WTC11 (cell line): ENCODE measurements around the gene CACNA2D3. TPM values are rescaled to one million over a fixed set of nuclear protein-coding genes. Genes with fewer than 3 reads are reported as not detected.

Experiments used
- ATAC-seq: fragments of 200-7000 bp; cut with Tn5 transposase; 2 replicates; pipeline ENCODE4 v1.10.0; 2021; ENCODE audit warnings: mild to moderate bottlenecking, moderate library complexity
- CTCF ChIA-PET: fragments of 300-600 bp; sonication (Branson Sonifier 250); formaldehyde crosslinking; loops from one replicate; lab custom pipeline; 2021; ENCODE audit warnings: antibody characterized with exemption; lab: Charles Lee
- POLR2A ChIA-PET: fragments of 350-600 bp; sonication (Branson Sonifier 250); formaldehyde crosslinking; loops from one replicate; lab custom pipeline; 2021; ENCODE audit warnings: antibody characterized with exemption; lab: Charles Lee
- DNase-seq: peaks from one replicate; pipeline ENCODE4 v3.0.0; 2021; ENCODE audit warnings: low spot score
- H3K27ac Mint-ChIP-seq: 2 replicates; pipeline ENCODE4 v1.8.0; 2021; ENCODE audit warnings: mixed read lengths
- H3K27me3 Mint-ChIP-seq: 2 replicates; pipeline ENCODE4 v1.8.0; 2021; ENCODE audit warnings: low read depth, mild to moderate bottlenecking, moderate library complexity, mixed read lengths
- H3K36me3 Mint-ChIP-seq: 2 replicates; pipeline ENCODE4 v1.8.0; 2021; ENCODE audit warnings: mixed read lengths
- H3K4me1 Mint-ChIP-seq: 2 replicates; pipeline ENCODE4 v1.8.0; 2022; ENCODE audit warnings: mixed read lengths
- H3K4me3 Mint-ChIP-seq: 2 replicates; pipeline ENCODE4 v1.8.0; 2021; ENCODE audit warnings: mild to moderate bottlenecking, moderate library complexity, mixed read lengths
- H3K9me3 Mint-ChIP-seq: 2 replicates; pipeline ENCODE4 v1.8.0; 2021; ENCODE audit warnings: mixed read lengths
- ATF1 ChIP-seq: sonication (generic); formaldehyde crosslinking; IDR thresholded peaks from 2 replicates; pipeline ENCODE4 v1.8.1; 2023; ENCODE audit warnings: mild to moderate bottlenecking, moderate library complexity, missing genetic modification reagents
- EMX1 ChIP-seq: fragments of 250-450 bp; sonication (Bioruptor Pico); IDR thresholded peaks from 2 replicates; pipeline ENCODE4 v1.8.0; 2021; ENCODE audit warnings: mild to moderate bottlenecking
- IRF2 ChIP-seq: sonication (generic); formaldehyde crosslinking; IDR thresholded peaks from 2 replicates; pipeline ENCODE4 v1.8.0; 2022; ENCODE audit warnings: low read depth, missing genetic modification reagents, borderline replicate concordance
- JAZF1 ChIP-seq: fragments of 250-450 bp; sonication (Bioruptor Pico); IDR thresholded peaks from 2 replicates; pipeline ENCODE4 v1.9.0; 2021; ENCODE audit warnings: moderate library complexity, mild to moderate bottlenecking, inconsistent platforms
- NR2C2 ChIP-seq: sonication (generic); formaldehyde crosslinking; IDR thresholded peaks from 2 replicates; pipeline ENCODE4 v1.8.0; 2022; ENCODE audit warnings: mild to moderate bottlenecking, missing genetic modification reagents
- NR3C1 ChIP-seq: sonication (generic); formaldehyde crosslinking; conservative IDR thresholded peaks from 2 replicates; pipeline ENCODE4 v1.8.1; 2023; ENCODE audit warnings: low read depth, mild to moderate bottlenecking, missing genetic modification reagents
- PRRX2 ChIP-seq: fragments of 250-450 bp; sonication (Bioruptor Pico); IDR thresholded peaks from 2 replicates; pipeline ENCODE4 v1.8.0; 2021; ENCODE audit warnings: mild to moderate bottlenecking
- RELA ChIP-seq: sonication (generic); formaldehyde crosslinking; IDR thresholded peaks from 2 replicates; pipeline ENCODE4 v1.8.1; 2022; ENCODE audit warnings: missing genetic modification reagents, mild to moderate bottlenecking, borderline replicate concordance
- SMAD4 ChIP-seq: sonication (generic); formaldehyde crosslinking; IDR thresholded peaks from 2 replicates; pipeline ENCODE4 v1.8.0; 2022; ENCODE audit warnings: mild to moderate bottlenecking, missing genetic modification reagents
- STAT6 ChIP-seq: sonication (generic); formaldehyde crosslinking; conservative IDR thresholded peaks from 2 replicates; pipeline ENCODE4 v1.8.1; 2023; ENCODE audit warnings: mild to moderate bottlenecking, low read depth, missing genetic modification reagents, moderate library complexity
- TEAD4 ChIP-seq: sonication (generic); formaldehyde crosslinking; IDR thresholded peaks from 2 replicates; pipeline ENCODE4 v1.8.0; 2022; ENCODE audit warnings: mild to moderate bottlenecking, missing genetic modification reagents
- ZBTB21 ChIP-seq: sonication (generic); formaldehyde crosslinking; IDR thresholded peaks from 2 replicates; pipeline ENCODE4 v1.8.1; 2023; ENCODE audit warnings: mild to moderate bottlenecking, missing genetic modification reagents, borderline replicate concordance
- ZNF121 ChIP-seq: sonication (generic); formaldehyde crosslinking; IDR thresholded peaks from 2 replicates; pipeline ENCODE4 v1.8.0; 2023; ENCODE audit warnings: missing genetic modification reagents
- ZNF138 ChIP-seq: sonication (generic); formaldehyde crosslinking; conservative IDR thresholded peaks from 2 replicates; pipeline ENCODE4 v1.8.1; 2022; ENCODE audit warnings: mild to moderate bottlenecking, moderate library complexity, missing genetic modification reagents
- ZNF219 ChIP-seq: sonication (generic); formaldehyde crosslinking; IDR thresholded peaks from 2 replicates; pipeline ENCODE4 v1.8.0; 2023; ENCODE audit warnings: missing genetic modification reagents, mild to moderate bottlenecking, borderline replicate concordance
- ZNF232 ChIP-seq: sonication (generic); formaldehyde crosslinking; IDR thresholded peaks from 2 replicates; pipeline ENCODE4 v1.8.0; 2022; ENCODE audit warnings: mild to moderate bottlenecking, missing genetic modification reagents
- ZNF263 ChIP-seq: sonication (generic); formaldehyde crosslinking; IDR thresholded peaks from 2 replicates; pipeline ENCODE4 v1.8.1; 2022; ENCODE audit warnings: low read depth, mild to moderate bottlenecking, moderate library complexity, missing genetic modification reagents
- ZNF281 ChIP-seq: sonication (generic); formaldehyde crosslinking; IDR thresholded peaks from 2 replicates; pipeline ENCODE4 v1.8.0; 2023; ENCODE audit warnings: mild to moderate bottlenecking, missing genetic modification reagents
- ZNF423 ChIP-seq: fragments of 250-450 bp; sonication (Bioruptor Pico); IDR thresholded peaks from 2 replicates; pipeline ENCODE4 v2.1.2; 2022; ENCODE audit warnings: mild to moderate bottlenecking, moderate library complexity
- total RNA-seq: library from RNA; stranded (reverse); gene quantifications from 3 replicates; pipeline ENCODE4 v1.2.3, GENCODE V29; 2021
- TF ChIP-seq, protein P1 (sequence below): sonication (generic); formaldehyde crosslinking; IDR thresholded peaks from 2 replicates; pipeline ENCODE4 v1.8.0; 2022; ENCODE audit warnings: mild to moderate bottlenecking, missing genetic modification reagents
- TF ChIP-seq, protein P2 (sequence below): sonication (generic); formaldehyde crosslinking; IDR thresholded peaks from 2 replicates; pipeline ENCODE4 v1.8.0; 2022; ENCODE audit warnings: mild to moderate bottlenecking, missing genetic modification reagents
- TF ChIP-seq, protein P3 (sequence below): sonication (generic); formaldehyde crosslinking; IDR thresholded peaks from 2 replicates; pipeline ENCODE4 v1.8.0; 2022; ENCODE audit warnings: missing genetic modification reagents

The CACNA2D3 gene
- total RNA-seq, 1 experiment from 2014 or later = 5.0 TPM

GRCh38 chr3:55042591-55042990, 920.2 kb downstream of the CACNA2D3 start:
- no peak overlapping the region for H3K27ac Mint-ChIP-seq
- ChIA-PET POLR2A (no interaction called here), CTCF (interaction anchor here (0.6 to 1.0 kb wide), 2 partner anchors 37 to 212 kb away, joined by 4 to 6 read pairs; no protein-coding TSS in a partner anchor)
- no peaks in the 10 kb centered on the region for H3K27me3 Mint-ChIP-seq
- H3K4me3 Mint-ChIP-seq = no peak overlapping the region
- DNase-seq (no peak), ATAC-seq (no peak)
- no peaks in the 10 kb centered on the region for H3K9me3 Mint-ChIP-seq
- no peaks in the 10 kb centered on the region for H3K36me3 Mint-ChIP-seq
- no peaks in the 10 kb centered on the region for H3K4me1 Mint-ChIP-seq
- TF ChIP-seq ZNF138 = no peak
- TF ChIP-seq ZNF423 (CRISPR knock-in tag) = no peak
- TF ChIP-seq, protein P1, sequence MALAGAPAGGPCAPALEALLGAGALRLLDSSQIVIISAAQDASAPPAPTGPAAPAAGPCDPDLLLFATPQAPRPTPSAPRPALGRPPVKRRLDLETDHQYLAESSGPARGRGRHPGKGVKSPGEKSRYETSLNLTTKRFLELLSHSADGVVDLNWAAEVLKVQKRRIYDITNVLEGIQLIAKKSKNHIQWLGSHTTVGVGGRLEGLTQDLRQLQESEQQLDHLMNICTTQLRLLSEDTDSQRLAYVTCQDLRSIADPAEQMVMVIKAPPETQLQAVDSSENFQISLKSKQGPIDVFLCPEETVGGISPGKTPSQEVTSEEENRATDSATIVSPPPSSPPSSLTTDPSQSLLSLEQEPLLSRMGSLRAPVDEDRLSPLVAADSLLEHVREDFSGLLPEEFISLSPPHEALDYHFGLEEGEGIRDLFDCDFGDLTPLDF (CRISPR knock-in tag) = no peak
- TF ChIP-seq JAZF1 = no peak
- no peak for TF ChIP-seq ZNF232 (CRISPR knock-in tag)
- TF ChIP-seq, protein P2, sequence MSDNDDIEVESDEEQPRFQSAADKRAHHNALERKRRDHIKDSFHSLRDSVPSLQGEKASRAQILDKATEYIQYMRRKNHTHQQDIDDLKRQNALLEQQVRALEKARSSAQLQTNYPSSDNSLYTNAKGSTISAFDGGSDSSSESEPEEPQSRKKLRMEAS (CRISPR knock-in tag) = no peak
- TF ChIP-seq RELA = no peak
- TF ChIP-seq PRRX2 (CRISPR knock-in tag) = no peak
- no peak for TF ChIP-seq ZNF281 (CRISPR knock-in tag)
- no peak for TF ChIP-seq IRF2 (CRISPR knock-in tag)
- TF ChIP-seq ATF1 (CRISPR knock-in tag) = no peak
- TF ChIP-seq NR3C1 (CRISPR knock-in tag) = no peak
- no peak for TF ChIP-seq ZNF263

DNA sequence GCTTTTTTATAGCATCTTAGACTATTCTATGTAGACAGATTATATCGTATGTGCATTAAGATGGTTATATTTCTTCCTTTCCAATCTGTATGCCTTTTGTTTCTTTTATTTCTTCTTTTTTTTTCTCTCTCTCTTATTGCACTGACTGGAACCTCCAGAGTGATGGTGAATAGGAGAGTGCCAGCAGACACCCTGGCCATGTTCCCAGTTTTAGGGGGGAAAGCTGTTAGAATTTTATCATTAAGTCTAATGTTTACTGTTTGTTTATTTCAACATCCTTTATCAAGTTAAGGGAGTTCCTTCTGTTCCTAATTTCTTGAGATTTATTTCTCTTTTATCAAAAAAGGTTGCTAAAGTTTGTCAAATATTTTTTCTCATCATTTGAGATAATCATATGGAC, 922.1 kb downstream of the CACNA2D3 start:
- H3K27ac Mint-ChIP-seq = no peak overlapping the region
- no peak for TF ChIP-seq ATF1 (CRISPR knock-in tag)
- no peak for TF ChIP-seq ZNF219
- no peak for TF ChIP-seq RELA
- TF ChIP-seq STAT6 (CRISPR knock-in tag) = no peak
- no peak overlapping the region for H3K4me3 Mint-ChIP-seq
- no peaks in the 10 kb centered on the region for H3K36me3 Mint-ChIP-seq
- H3K27me3 Mint-ChIP-seq = no peaks in the 10 kb centered on the region
- DNase-seq (no peak), ATAC-seq (no peak)
- no peaks in the 10 kb centered on the region for H3K9me3 Mint-ChIP-seq
- no peaks in the 10 kb centered on the region for H3K4me1 Mint-ChIP-seq
- ChIA-PET CTCF (interaction anchor here (0.5 kb wide), 1 partner anchor 147 kb away, joined by 3 read pairs; no protein-coding TSS in a partner anchor), POLR2A (no interaction called here)

GRCh38 chr3:55059027-55059629, 936.8 kb downstream of the CACNA2D3 start:
- ChIA-PET CTCF (no interaction called here), POLR2A (no interaction called here)
- H3K27ac Mint-ChIP-seq = no peak overlapping the region
- ATAC-seq (no peak), DNase-seq (no peak)
- H3K4me3 Mint-ChIP-seq = no peak overlapping the region
- peaks cover 13% of the 10 kb centered on the region for H3K9me3 Mint-ChIP-seq
- H3K36me3 Mint-ChIP-seq = 0 out of 2 replicates have a peak, but pooled peaks cover 4% of the 10 kb centered on the region
- H3K27me3 Mint-ChIP-seq = peaks cover 27% of the 10 kb centered on the region
- H3K4me1 Mint-ChIP-seq = peaks cover 35% of the 10 kb centered on the region
- TF ChIP-seq EMX1 (CRISPR knock-in tag) (no peak), ZNF138 (no peak), ZBTB21 (no peak), NR2C2 (CRISPR knock-in tag) (no peak), SMAD4 (no peak), ZNF121 (CRISPR knock-in tag) (no peak), TEAD4 (CRISPR knock-in tag) (no peak)
- TF ChIP-seq, protein P3, sequence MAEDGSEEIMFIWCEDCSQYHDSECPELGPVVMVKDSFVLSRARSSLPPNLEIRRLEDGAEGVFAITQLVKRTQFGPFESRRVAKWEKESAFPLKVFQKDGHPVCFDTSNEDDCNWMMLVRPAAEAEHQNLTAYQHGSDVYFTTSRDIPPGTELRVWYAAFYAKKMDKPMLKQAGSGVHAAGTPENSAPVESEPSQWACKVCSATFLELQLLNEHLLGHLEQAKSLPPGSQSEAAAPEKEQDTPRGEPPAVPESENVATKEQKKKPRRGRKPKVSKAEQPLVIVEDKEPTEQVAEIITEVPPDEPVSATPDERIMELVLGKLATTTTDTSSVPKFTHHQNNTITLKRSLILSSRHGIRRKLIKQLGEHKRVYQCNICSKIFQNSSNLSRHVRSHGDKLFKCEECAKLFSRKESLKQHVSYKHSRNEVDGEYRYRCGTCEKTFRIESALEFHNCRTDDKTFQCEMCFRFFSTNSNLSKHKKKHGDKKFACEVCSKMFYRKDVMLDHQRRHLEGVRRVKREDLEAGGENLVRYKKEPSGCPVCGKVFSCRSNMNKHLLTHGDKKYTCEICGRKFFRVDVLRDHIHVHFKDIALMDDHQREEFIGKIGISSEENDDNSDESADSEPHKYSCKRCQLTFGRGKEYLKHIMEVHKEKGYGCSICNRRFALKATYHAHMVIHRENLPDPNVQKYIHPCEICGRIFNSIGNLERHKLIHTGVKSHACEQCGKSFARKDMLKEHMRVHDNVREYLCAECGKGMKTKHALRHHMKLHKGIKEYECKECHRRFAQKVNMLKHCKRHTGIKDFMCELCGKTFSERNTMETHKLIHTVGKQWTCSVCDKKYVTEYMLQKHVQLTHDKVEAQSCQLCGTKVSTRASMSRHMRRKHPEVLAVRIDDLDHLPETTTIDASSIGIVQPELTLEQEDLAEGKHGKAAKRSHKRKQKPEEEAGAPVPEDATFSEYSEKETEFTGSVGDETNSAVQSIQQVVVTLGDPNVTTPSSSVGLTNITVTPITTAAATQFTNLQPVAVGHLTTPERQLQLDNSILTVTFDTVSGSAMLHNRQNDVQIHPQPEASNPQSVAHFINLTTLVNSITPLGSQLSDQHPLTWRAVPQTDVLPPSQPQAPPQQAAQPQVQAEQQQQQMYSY (CRISPR knock-in tag) = no peak
